Sciatic nerve (tissue), 2 donors: ENCODE results near the gene TFAM. TPM values are rescaled to one million over a fixed set of nuclear protein-coding genes. Genes with fewer than 3 reads are reported as not detected.

Source experiments
- ATAC-seq: fragments of 200-7000 bp; cut with Tn5 transposase; one replicate; pipeline ENCODE4 v1.9.1; 2020; ENCODE audit warnings: mild to moderate bottlenecking, moderate library complexity
- DNase-seq: peaks from one replicate; pipeline ENCODE4 v3.0.0-alpha.2; 2020; ENCODE audit warnings: low spot score
- intact Hi-C: fragments of 100-400 bp; cut with DNase I; formaldehyde crosslinking; loops from one replicate; pipeline ENCODE4 v1.14.2; 2022
- total RNA-seq: library from RNA; stranded (reverse); fragmentation: NEBNext Ultra II Directional; extraction: Animal tissue kit (Norgen Biotek cat#: 25700); gene quantifications from one replicate; pipeline ENCODE4 v1.2.1, GENCODE V29; 2021
- donor health status: DM: no; HTN: no; CAD: no.
- donor health status: DM: no; HTN: no; CAD: no.

Gene TFAM
- total RNA-seq: 28.1 TPM

DNA sequence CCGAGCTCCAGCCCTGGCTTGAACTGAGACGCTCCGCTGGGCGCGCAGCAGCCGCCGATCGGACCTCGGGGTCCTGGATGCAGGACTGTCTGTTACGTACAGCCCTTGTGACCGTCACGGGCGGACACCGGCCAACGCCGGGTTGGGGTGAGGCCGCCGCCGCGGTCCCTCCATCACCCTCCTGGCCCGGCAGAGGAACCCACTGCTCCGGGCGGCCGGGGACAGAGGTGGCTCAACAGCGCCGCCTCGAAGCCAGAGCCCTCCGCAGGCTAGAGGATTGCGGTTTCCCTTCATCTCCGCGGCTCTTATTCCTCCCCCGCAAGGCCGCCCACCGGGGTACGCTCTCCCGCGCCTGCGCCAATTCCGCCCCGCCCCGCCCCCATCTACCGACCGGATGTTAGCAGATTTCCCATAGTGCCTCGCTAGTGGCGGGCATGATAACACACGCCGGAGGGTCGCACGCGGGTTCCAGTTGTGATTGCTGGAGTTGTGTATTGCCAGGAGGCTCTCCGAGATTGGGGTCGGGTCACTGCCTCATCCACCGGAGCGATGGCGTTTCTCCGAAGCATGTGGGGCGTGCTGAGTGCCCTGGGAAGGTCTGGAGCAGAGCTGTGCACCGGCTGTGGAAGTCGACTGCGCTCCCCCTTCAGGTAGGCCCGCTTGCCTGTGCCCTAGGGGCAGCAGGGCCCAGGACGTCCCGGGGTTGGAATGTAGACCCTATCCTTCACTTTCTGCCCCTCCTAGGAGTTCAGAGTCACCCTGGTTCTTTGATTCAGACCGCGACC, at the start of gene TFAM:
Gene TFAM (plus strand): TSS at position 412 of the 785 bp plus-strand sequence. CDS start 138 bp downstream, at position 550.
- DNase-seq (peak; percentile 99), ATAC-seq (peak; percentile 99)
- intact Hi-C loops: no loop called here

DNA sequence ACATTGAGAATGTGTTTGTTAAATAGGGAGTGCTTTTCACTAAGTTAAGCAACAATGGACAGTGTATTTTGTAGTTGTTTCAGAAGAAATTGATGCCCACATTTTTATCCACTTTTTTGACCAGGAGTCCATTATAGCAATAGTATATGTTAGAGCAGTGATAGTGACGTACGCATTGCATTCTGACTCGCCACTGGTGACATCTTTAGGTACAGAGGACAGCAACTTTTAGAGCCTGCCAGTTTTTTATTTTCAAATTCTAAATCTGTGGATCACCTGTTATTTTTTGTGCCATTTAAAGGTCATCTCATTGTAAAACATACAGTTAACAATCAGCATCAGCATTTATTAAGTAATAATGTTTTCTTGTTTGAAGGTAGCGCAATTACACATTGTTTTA, 49.0 kb upstream of the TFAM start:
- ATAC-seq (no peak), DNase-seq (no peak)
- intact Hi-C loops: no loop called here

DNA sequence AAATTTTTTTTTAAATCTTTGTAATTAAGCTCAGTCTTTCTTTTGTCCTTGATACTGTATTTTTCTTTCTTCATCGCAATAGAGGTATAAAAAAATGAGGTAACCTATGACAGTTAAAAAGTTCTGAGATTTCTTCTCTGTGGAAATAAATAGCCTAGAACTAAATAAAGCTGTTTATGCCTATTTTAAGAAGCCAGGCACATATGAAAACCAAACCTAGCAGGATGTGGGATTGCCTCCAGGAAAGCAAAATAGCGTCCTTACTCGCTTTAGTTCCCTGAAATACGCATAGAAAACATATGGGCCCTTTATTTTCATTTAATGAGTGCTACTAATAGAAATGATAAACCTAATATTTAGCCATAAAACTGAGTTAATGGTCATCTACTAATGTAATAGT, 43.8 kb upstream of the TFAM start:
- DNase-seq (no peak), ATAC-seq (no peak)
- intact Hi-C loops: no loop called here

DNA sequence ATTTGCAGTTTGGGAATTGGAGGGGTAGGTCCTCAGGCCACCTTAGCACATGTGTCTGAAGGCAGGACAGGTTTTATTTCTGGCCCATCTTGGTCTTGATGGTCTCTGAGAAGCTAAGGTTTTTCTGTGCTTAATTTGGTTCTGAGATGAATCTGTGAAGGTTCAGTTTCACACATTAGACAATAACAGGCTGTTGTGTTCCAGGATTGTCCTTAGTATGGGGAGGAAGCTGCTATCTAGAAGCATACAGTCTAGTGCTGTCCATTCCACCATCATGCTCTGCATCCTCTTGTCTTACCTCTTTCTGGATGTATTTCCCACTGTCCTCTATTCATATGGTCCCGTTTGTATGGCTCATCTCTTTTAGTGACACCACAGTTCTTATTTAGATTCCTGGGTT, 43.3 kb upstream of the TFAM start:
- no peak for ATAC-seq
- intact Hi-C loops: no loop called here

DNA sequence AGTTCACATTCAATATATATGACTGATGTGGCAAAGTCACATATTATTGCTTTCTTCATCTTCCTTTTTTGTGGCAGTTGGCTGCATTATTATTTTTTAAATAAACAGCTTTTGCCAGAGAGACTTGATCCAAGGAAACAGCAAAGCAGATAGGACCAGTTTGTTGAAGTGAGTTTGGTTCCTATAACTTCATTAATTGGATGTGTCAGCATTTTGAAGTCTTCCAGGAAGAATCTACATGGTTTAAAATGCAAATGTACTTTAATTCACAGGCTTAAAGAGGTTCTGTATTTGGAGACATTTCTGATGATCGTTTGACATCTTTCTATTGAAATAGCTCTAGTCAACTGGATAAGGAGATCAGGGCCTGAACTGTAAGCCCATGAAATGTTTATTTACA, 37.2 kb upstream of the TFAM start:
- DNase-seq: no peak
- intact Hi-C loops: no loop called here
- no peak for ATAC-seq

More for the DNA sequence above, 43.3 kb upstream of the TFAM start:
- no peak for DNase-seq

DNA sequence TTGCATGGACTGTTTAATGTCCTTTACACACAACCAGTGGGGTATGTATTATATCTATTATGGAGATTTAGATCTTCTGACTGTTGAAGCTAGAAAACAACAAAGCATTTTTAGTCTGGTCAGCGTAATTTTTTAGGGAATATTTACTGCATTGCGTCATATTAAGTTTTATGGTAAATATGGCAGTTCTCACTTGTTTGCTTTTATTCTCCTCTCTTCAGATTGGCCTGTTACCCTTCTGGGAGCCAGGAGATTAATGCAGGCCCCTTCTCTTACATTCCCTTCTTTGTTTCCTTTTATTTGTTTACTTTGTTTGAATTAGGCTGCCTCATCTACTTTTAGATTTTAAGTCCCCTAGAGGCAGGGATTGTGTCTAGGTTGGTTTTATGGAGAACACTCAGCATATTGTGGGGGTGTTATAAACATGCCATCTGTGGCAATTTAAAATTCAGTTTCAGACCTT, 36.6 kb upstream of the TFAM start:
- ATAC-seq (no peak), DNase-seq (no peak)
- intact Hi-C loops: no loop called here

DNA sequence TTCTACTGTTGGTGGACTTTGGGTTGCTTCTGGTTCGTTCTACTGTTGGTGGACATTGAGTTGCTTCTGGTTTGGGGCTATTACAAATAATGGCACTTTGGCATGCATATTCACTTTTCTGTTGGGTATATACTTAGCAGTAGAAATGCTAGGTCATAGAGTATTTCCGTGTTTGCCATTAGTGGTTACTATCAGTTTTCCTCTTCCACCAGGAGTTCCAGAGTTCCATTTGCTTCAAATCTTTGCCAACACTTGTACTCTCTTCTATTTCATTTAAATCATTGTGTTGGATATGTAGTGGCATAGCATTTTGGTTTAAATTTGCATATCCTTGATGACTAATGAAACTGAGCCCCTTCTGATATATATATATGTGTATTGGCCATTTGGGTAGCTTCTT, 35.2 kb upstream of the TFAM start:
- DNase-seq (no peak), ATAC-seq (no peak)
- intact Hi-C loops: no loop called here

DNA sequence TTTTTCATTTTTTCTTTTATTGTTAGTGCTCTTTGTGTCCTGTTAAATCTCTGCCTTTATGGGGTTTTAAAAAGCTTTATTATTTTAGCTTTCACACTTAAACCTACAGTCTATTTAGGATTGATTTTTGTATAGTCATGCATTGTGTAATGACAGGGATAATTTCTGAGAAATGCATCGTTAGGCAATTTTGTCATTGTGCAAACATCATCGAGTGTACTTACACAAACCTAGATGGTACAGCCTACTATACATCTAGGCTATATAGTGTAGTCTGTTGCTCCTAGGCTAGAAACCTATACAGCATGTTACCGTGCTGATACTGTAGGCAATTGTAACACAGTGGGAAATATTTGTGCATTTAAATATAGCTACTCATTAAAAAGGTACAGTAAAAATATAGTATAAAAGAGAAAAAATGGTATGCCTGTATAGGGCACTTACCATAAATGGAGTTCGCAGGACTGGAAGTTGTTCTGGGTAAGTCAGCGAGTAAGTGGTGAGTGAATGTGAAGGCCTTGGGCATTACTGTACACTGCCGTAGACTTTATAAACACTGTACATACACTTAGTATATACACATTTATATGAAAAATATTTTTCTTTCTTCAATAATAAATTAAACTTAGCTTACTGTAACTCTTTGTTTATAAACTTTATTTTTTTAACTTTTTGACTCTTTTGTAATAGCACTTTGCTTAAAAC, 34.4 kb upstream of the TFAM start:
- intact Hi-C loops: no loop called here
- DNase-seq (no peak), ATAC-seq (no peak)

DNA sequence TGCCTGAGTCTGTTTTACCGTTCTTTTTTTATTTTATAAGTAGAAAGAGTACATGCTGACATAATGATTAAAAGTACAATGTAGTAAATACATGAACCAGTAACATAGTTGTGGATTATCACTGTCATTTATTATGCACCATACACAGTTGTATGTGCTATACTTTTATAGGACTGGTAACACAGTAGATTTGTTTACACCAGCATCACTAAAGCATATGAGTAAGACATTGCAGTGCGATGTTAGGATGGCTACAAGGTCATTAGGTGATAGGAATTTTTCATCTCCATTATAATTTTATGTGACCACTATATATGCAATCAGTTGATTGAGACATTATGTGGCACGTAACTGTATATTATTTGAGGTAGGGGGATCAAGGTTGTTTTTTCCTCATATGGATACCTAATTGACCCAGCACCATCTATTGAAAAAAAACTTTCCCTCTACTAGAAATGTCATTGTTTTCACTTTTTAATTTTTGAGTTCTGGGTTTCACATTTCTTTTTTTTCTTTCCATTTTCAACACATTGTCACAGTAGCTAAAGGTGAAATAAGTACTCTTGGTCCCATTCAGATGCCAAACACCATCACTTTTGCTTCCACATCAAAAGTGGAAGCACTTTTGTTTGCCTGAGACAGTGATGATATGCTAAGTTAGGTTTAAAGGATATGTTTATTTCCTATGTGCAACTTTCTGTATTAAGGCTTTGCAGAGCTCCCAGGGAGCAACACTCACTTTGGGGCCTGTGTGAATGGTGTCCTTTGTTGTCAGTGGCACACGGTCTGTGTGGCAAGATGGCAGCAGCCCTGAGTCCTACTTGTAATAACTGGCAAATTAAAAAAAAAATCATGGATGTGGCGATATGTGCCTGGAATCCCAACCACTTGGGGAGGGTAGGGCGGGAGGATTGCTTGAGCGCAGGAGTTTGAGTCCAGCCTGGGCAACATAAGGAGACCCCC, 33.3 kb upstream of the TFAM start:
- intact Hi-C loops: no loop called here
- ATAC-seq (no peak), DNase-seq (no peak)

DNA sequence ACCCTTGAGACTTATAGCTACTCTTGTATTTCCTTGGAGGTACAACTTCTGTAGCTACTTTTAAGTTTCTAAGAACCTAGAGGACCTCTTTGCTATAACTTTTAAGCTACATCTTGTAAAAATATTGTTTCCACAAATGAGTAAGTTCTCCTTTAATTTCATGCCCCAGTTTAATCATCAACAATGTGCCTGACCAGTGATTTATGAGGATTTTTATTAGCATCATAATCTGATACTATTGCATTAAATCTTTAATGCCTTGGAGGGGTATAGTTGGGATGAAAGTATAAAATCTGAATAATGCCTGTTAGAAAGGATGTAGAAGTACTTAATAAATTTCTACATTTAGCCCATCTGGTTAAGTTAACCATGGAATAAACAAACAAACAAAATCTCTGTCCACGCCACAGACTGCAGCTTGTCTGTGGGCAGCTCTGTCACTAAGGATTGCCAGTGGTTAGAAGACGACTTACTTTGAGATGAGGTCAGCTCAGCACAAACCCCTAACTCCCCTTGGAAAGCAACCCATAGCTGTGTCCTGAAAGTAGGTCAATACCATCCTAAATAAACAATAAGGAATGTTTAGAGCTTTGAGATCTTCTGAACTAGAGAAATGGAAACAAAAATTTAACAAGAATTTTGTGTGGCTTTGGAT, 32.1 kb upstream of the TFAM start:
- ATAC-seq (no peak), DNase-seq (no peak)

DNA sequence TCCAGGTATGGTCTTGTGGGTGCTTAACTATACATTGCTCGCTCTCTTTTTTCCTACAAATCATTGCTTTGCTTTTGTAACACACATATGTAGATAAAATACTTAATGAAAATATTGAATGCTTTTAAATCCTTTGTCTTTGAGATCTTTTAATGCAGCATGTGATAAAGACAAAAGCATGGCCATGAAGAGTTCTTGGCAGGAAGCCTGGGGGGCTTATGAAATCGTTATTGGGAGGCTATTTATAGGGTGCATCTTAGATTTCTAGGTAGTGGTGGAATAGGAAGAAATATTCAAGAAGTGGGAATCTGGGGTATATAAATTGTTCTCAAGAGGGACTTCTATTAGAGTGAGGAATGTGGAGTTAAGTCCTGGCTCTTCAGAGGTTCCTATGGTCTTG, 28.5 kb upstream of the TFAM start:
- intact Hi-C loops: no loop called here
- DNase-seq (no peak), ATAC-seq (no peak)

More for the DNA sequence above, 32.1 kb upstream of the TFAM start:
- intact Hi-C loops: no loop called here

DNA sequence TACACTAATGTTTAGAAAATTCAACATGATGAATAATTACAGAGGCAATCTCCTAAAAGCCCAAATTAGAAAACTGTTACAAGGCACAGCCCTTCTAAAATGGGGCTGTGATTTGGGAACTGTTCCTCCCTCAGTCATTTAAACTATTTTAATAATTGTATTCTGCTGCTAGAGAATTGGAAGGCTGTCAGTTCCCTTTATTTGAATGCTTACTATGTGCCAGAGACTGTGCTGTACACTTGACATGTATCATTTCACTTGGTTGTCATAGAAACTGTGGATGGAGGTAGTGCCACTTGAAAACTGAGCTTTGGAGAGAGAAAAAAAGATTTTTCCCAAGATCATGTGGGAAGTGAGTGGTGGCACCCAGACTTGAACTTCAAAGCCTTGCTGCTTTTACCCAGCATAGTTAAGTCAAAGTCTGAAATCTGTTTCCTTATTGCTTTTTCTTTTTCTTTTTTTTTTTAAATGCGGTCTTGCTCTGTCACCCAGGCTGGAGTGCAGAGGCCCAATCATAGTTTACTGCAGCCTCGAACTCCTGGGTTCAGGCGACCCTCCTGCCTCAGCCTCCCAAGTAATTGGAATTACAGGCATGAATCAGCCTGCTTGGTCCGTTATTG, 26.8 kb upstream of the TFAM start:
- no peak for DNase-seq
- intact Hi-C loops: no loop called here
- no peak for ATAC-seq

DNA sequence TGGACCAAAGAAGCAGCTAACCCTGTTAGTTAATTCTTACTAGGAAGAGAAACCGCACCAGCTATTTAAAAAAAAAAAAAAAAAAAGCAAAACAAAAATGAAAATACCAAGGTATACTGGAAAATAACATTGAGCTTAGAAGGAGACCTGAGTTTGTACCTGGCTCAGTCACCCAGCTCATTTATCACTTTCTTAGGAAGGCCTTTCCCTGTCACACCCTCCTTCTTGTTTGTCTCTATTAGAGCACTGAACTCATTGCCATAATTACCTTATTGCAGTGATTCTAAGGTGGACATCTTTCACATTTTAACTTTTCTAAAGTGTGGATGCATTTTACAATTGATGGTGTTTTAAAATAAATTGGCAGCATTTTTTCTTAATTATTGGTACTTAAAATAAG, 26.3 kb upstream of the TFAM start:
- no peak for DNase-seq
- intact Hi-C loops: no loop called here
- no peak for ATAC-seq

DNA sequence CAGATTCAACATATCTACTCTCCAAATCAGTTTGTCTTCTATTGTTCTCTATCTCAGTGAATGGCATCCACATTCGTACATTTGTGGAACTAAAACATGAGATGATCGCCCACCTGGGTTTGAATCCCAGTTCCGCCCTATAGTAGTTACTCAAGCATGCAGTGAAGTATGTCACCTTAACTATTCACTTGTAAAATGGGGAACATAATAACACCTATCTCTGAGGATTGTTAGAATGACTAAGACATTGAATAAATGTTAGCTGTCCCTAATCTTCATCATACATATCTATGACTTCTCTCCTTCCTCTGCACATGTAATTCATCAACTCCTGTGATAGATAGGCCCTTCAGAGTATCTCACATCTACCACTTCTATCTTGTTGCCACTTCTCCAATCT, 25.7 kb upstream of the TFAM start:
- intact Hi-C loops: no loop called here
- ATAC-seq (no peak), DNase-seq (no peak)

DNA sequence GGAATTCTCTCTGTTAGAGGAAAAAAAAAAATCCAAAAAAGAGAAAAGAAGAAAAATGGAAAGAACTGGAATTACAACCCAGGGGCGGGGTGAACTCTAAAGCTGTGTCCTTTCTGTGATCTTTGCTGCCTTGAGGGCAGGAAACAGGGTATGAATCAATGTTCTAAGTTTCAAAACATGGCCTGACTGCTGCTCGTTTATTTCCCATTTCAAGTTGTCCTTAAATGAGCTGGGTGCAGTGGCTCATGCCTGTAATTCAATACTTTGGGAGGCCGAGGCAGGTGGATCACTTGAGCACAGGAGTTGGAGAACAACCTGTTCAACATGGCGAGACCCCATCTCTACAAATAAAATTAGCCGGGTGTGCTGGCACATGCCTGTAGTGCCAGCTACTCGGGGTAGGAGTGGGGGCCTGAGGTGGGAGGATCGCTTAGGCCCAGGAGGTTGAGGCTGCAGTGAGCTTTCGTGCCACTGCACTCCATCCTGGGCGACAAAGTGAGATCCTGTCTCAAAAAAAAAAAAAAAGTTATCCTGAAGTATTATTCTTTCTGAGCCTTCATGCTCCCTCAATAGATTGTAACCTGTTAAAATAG, 24.7 kb upstream of the TFAM start:
- DNase-seq: no peak
- intact Hi-C loops: no loop called here
- no peak for ATAC-seq

DNA sequence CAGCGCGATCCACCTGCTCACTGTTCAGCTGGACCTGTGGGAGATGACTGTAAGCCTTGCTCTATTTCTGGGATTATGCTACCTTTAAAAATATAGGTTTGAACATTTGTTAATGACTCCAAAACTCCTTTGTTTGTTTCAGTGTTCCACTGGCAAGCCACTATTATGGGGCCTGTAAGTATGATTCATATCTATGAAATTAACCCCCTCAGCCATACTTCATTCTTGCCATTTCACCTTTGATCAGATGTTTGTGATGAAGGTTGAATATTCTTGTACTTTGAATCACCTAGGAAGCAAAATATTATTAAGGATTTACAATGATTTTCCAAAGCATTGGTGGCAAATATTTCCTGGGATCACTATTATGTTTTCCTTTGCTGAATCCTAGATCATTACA, 23.9 kb upstream of the TFAM start:
- intact Hi-C loops: no loop called here
- no peak for DNase-seq
- no peak for ATAC-seq

DNA sequence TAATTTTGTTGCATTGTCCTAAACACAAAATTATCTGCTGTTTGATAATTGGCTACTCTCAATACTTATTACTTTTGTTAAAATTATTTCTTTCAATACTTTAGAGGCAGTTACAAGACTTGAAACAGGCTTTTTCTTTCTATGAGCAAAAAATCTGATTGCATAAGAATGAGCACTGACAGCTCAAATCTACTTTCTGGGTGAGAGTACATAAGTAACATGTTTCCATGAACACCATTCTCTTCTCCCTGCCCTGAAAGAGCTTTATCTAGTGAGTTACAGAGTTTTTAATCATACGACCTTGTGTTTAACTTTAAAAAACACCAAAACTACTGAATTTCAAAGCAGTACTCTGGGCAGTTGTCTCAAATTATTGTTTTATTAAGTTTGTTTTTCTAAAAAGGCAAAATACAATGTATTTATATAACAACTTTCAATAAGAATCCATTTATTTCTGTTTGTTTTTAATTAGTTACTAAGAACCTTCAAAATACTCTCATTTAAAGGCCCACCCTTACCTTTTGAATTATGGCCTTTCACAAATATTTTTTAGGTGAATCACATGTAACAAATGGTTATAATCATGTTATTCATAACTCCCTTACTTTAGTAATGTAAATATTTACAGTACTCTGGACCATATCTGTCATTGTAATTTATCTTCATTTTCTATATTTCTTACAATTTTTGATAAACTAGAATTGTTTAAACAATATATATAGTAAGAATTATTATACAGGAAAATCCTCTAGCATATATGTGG, 23.0 kb upstream of the TFAM start:
- intact Hi-C loops: no loop called here
- no peak for DNase-seq
- no peak for ATAC-seq

DNA sequence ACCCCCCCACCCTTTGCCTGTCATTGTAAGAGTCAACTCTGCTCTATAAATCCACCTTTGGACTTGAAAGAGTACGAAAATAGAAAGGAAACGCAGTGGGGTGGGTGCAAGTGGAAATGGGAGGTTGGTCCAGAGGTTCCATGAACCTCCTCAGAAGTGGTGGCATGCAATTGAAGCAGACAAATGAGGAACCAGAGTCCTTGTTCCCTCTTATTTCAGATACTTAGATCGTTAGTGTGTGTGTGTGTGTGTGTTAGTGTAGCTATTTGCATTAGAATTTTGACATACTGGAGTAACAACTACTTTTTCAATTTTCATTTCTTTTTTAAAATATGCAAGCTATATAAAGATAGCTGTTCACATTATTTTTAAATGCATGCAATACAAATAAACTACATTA, 18.1 kb upstream of the TFAM start:
- intact Hi-C loops: no loop called here
- ATAC-seq (no peak), DNase-seq (no peak)
